Activated gamma-delta T cell (primary cell): ENCODE measurements around the gene MYL5.
"Not testable (repeated sequence)": the region's sequence is repeated elsewhere in the genome, so short reads cannot be mapped to it uniquely, and the experiment has no call there.

Experiments
- DNase-seq: peaks from one replicate; lab custom pipeline; 2025; lab: John Stamatoyannopoulos, UW
- total RNA-seq, 2 donors: gene quantifications; one replicate each; lab custom pipeline; 2026; lab: John Stamatoyannopoulos, UW

The MYL5 gene, protein sequence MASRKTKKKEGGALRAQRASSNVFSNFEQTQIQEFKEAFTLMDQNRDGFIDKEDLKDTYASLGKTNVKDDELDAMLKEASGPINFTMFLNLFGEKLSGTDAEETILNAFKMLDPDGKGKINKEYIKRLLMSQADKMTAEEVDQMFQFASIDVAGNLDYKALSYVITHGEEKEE
- 17.1 to 20.3 reads per million in 2 donors for total RNA-seq

DNA sequence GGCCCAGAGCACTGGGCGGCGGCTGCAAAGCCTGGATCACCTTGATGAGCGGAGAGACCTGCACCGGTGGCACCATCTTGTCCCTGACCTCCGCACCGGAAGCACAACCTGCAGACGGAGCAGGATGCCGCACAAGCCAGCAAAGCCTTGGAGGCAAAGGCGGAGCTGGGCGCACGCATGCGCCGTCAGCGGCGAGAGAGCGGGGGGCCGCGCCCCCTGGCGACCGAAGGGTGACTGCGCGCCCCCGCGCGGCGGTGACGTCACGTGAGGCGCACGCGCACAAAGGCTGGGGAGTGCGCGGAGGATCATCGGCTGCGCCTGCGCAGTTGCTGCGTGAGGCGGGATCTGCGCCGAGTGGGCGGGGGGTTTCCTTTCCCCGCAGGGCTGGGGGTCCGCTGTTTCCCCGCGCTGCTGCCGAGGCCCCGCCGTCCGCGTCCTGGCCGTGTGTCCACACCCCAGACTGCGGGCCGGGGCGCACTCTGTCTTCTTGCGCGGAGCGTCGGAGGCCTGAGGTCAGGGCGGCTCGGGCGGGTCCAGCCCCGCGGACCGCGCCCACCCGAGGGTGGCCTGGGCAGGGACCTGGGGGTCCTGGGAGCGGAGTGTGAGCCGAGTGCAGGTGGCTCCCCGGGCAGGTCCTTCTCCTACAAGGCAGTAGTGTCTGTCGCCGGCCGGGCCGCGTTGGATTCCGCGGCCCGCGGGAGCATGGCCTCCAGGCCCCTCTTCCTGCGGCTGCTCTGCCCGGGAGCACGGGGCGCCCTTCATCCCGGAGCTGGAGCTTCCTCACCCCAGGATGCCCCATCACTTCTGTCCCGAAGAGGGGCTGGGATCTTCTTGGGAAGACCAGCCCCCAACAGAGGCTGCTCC is at the start of gene MYL5, which contains the start of gene ATP5ME:
MYL5 (plus strand) TSS at position 371 of the 864 bp plus-strand sequence. CDS start 3,485 bp downstream, outside the sequence.
ATP5ME (minus strand) TSS at position 105 of the 864 bp plus-strand sequence; CDS start at position 76, 29 bp downstream.
- DNase-seq, result peak; percentile 98

DNA sequence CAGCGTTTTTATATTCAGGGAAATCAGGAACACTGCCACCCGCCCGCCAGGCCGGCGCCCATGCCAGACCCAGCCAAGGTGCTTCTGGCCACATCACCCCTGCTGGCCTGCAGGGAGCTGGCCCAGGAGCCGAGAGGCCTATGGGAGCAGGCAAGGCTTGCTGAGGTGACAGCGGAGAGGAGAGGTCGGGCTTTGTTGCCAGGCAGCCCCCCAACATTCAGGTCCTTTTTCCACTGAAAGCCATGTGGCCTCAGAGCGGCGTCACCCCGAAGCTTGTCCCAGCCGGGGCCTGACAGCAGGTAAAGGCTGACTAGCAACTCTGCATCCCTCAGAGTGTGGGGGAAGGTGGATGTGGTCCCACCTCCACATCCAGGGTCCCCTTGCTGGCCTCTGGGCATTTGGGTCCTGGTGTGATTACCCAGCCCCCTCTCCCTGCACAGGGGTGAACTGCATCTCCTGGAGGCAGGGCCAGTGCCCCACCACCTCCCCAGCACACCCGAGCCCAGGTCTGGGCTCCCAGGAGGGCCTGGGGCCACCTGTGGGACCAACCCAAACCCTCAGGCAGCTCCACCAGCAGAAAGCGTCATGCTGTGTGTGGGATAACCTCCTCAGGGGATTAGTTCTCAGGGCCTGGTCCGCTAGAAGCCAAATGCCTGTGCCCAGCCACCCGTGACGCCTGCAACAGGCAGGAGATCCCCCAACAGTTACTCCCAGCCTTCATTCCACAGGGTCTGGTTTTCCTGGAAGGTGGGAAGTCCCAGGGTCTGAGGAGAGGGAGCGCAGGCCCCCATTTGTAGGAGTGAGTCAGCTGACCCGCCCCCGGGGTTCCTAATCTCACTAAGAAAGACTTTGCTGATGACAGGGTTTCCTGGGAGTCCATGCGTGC is 49.4 kb upstream of the MYL5 start, which contains the start of gene PDE6B:
PDE6B (plus strand) TSS at position 869 of the 886 bp plus-strand sequence. CDS start 54 bp downstream, outside the sequence.
- no peak for DNase-seq

DNA sequence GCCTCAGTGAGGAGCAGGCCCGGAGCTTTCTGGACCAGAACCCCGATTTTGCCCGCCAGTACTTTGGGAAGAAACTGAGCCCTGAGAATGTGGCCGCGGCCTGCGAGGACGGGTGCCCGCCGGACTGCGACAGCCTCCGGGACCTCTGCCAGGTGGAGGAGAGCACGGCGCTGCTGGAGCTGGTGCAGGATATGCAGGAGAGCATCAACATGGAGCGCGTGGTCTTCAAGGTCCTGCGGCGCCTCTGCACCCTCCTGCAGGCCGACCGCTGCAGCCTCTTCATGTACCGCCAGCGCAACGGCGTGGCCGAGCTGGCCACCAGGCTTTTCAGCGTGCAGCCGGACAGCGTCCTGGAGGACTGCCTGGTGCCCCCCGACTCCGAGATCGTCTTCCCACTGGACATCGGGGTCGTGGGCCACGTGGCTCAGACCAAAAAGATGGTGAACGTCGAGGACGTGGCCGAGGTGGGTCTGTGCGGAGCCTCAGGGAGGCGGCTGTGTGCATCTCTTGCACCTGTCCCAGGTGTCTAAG is 48.6 kb upstream of the MYL5 start:
- DNase-seq, result no peak

GRCh38 chr4:626201-627091 is 47.9 kb upstream of the MYL5 start:
- DNase-seq, result no peak

GRCh38 chr4:627347-628125 is 46.8 kb upstream of the MYL5 start:
- DNase-seq, result no peak

- no peak for DNase-seq
Observed at GRCh38 chr4:628311-628741, 46.0 kb upstream of the MYL5 start.

DNA sequence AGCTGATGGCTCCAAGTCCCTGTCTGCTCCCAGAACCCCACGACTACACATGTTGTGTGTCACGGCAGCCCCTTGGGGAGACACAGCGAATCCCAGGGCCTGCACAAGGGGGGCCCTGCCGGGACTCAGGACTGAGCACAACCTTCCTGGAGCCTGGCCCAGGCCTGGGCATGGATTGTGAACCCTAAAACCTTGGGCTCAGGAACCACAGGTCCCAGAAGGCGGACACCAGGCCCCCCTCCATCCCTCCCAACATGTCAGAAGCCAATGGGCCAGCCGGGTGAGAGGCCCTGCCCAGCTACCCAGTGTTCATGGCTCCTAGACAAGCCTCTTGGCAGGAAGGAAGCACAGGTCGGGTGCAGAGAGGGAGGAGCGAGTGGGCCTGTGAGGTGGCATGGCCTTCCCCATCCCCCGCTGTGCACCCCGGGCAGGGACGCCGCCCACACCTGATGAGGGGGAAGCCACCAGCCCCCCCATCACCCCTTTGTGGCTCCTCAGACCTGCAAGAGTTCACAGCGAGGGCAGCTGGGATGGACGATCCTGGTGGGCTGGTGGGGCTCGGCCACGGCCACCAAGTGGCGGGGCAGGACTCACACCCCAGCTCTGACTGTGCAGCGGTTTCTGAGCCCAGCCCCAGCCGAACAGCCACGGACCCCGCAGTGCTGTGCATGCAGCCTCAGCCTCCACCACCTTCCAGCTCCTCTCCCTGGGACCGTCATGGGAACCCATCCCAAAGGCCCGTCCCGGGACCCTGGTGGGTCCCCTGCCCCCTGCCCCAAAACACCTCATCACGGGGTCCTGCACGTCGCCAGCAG is 45.3 kb upstream of the MYL5 start:
- DNase-seq, result no peak

- DNase-seq, result no peak
Observed at GRCh38 chr4:629636-629914, 44.8 kb upstream of the MYL5 start.

- DNase-seq, result no peak
Observed at GRCh38 chr4:629915-630641, 44.3 kb upstream of the MYL5 start.

DNA sequence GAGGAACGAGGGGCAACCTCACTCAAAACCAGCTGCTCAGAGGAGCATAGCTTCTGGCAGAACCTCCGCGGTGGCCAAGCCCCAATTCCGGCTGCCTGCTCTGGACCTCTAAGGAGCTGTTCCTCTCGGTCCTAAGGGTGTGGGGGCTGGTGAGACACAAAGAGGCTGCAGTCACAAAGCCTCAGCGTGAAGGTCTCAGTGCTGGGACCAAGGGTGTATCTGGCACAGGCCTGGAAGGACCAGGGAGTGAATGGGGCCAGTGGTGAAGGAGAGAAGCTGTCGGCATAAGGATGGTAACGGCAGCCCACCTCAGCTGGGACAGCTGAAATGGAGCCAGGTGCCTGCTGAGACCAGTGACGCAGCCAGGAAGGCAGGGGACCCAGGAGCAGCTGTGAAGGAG is 43.7 kb upstream of the MYL5 start:
- DNase-seq, result no peak

GRCh38 chr4:632196-632790 is 42.0 kb upstream of the MYL5 start:
- no peak for DNase-seq

GRCh38 chr4:632926-633325 is 41.4 kb upstream of the MYL5 start:
- no peak for DNase-seq

DNA sequence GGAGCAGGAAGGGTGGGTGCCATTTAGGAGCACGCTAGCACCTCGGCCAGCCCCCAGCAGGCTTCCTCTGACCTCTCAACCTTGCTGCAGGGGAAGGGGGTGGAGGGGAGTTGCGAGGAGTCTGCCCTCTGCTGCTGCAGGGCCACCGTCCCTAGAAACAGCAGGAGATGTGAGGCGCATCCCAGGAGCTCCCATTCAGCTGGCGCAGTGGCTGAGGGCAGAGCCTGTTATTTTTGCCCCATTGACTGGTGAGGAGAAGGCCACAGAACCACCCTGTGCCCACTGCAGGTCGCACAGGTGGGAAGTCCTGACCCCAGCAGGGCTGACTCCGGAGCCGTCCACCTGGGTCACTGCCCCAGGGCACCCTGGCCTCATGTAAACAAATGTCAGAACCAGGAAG is 40.9 kb upstream of the MYL5 start:
- no peak for DNase-seq

- DNase-seq, result no peak
Observed at GRCh38 chr4:633976-634598, 40.3 kb upstream of the MYL5 start.

DNA sequence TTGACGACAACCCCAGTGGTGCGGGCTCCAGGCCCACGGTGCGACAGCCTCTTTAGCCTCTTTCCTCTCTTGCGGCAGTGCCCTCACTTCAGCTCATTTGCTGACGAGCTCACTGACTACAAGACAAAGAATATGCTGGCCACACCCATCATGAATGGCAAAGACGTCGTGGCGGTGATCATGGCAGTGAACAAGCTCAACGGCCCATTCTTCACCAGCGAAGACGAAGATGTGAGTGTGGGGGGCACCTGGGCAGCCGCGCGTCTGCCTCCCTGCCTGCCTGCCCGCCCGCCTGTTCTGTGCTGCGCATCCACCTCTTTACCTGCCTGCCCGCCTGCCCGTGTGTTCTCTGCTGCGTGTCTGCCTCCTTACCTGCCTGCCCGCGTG is 39.8 kb upstream of the MYL5 start:
- no peak for DNase-seq

GRCh38 chr4:635066-635835 is 39.1 kb upstream of the MYL5 start:
- DNase-seq, result not testable (repeated sequence)
